ENCODE results near the gene HSF2.

HSF2 gene

GRCh38 chr6:122399348-122400120 lies at the start of gene HSF2:
Gene HSF2 (plus strand): TSS chr6:122399652. CDS start chr6:122399738, 86 bp downstream.
- peak; percentile 93 for DNase-seq

DNA sequence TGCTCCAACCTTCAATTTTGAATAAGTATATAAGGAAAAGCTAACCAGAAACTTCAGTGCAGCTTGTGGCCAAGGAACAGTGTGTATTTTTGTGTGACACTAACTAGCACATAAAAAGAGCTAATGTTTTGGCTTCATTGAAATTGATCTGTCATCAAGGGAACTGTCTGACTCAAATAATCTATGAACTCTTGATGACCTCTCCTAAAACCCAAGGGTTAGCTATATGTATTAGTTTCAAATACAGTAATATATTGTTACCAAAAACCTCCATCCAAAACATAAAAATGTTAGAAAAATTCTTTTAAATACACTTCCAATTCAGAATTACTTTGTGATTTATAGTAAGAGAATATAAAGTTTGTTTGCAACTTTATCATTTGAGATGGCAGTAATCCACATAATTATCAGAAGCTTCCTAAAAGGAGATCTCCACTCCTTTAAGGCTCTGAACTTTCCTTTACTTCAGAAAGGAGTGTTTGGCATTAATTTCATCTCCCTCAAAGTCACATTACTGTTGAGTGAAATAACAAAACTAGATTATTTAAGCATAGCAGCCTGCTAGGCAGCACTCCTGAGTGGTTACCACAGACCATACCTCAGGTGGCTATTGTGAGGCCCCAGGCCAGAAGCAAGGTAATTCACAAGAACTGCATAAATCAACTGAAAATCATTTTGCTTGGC lies 46.3 kb upstream of the HSF2 start:
- no peak for DNase-seq

DNA sequence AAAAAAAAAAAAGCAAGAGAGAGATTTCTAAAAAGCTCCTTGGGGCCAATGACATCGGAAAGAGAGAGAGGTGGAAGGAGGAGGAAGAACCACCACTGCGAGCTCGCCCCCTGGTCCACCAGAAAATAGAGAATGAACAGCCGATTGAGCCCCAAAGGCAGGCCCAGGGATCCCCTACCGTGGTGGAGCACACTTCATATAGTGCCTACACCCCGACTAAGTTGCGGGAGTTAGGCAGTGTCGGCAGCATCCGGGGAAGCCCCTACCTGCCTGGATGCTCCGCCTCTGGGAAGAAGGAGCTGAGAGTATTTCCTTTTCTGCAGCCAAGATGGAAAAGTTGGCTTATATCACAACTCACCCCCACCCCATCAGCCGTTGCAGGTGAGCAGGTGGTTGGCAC lies 38.6 kb upstream of the HSF2 start:
- no peak for DNase-seq

DNA sequence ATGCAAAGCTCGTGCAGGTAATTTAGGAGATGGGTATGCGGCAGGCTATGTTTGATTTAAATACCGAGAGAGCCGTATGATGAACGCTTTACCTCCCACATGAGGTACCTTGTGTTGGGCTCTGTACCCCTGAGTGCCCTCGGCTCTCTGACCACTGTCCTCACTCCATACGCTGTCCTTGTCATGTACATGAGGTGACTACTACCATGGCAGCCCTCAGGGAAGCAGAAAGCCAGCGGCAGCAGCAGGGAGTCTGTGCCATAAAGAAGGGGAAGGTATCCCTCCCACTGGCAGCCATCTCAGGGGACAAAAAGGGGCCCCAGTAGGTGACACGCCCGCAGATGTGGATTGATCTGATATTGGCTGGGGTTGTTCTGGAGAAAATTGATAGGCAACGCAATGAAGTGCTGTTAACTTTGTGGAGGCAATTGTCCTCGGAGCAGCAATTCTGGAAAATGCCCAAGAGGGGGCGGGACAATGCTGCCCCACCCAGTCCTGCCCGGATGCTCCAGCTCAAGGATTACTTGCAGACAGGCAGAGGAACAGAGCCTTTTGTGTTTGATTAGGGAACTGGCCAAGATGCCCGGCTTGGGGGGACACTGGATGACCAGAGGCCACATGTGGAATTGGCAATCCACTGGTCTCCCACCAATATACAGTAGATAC lies 38.0 kb upstream of the HSF2 start:
- DNase-seq, result no peak

- DNase-seq, result no peak
Measured at GRCh38 chr6:122363769-122364483, 35.5 kb upstream of the HSF2 start.

DNA sequence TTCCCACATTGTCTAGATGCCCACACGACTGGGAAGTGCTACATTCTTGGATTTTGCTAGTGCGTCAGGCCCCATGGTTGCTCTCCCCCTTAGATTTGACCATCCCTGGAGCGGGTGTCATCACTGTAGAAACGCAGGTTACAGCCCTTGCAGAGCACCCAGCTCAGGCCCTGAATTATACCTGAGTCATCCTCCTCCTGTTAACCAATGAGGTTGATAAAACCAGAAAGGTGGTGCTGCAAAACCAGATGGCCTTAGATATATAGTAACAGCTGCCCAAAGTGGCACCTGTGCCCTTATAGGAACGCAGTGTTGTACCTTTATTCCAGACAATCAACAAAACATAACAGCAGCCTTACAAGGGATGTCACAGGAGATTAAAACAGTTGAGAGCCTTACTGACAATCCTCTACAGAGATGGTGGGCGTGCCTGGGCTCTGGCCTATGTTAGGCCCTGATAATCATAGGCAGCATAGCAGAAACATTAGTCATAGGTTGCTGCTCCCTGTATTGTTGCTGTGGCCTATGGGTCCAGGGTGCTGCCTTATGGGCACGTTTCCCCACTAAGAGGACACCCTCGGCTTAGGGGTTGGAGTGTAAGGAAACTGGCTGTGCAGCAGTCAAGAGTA lies 33.6 kb upstream of the HSF2 start:
- DNase-seq, result no peak

- no peak for DNase-seq
Measured at GRCh38 chr6:122367171-122367570, 32.3 kb upstream of the HSF2 start.

GRCh38 chr6:122369536-122369935 lies 29.9 kb upstream of the HSF2 start:
- DNase-seq, result no peak

- no peak for DNase-seq
Measured at GRCh38 chr6:122372647-122373046, 26.8 kb upstream of the HSF2 start.

DNA sequence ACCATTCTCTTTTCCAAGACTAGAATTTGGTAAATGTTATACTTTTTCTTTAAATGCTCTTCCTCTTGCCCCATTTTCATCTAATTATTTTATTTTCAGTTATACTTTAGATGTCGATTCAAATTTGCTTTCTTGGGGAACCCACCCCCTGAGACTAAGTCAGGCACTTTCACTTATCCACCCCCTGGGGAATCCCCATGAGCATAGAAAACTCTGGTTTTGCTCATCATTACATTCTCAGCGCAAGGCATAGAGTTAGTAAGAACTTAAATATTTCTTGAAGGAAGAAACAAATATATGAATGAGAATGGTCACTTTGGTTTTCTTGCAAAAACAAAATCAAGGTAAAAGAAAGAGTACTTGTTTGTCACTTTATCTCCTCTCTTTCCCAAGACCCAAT lies 25.1 kb upstream of the HSF2 start:
- no peak for DNase-seq

DNA sequence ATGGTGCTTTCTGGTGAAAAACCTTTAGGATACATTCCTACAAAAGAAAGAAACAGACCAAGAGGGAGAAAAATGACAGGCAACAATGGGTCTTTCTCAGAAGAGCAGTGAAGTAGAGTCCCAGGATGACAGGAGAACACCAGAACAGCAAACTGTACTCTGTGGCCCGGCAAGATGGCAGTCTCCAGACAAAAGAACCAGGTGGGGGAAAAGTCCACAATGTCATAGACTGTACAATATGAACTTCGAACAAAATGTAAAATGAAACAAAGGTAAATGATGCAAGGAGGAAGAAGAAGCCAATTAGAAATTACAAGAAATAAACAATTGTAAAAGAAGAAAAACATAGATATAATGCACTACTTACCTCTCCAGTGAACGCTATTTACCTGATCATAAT lies 23.2 kb upstream of the HSF2 start:
- no peak for DNase-seq

GRCh38 chr6:122381494-122382265 lies 17.8 kb upstream of the HSF2 start:
- DNase-seq, result peak; percentile 72

DNA sequence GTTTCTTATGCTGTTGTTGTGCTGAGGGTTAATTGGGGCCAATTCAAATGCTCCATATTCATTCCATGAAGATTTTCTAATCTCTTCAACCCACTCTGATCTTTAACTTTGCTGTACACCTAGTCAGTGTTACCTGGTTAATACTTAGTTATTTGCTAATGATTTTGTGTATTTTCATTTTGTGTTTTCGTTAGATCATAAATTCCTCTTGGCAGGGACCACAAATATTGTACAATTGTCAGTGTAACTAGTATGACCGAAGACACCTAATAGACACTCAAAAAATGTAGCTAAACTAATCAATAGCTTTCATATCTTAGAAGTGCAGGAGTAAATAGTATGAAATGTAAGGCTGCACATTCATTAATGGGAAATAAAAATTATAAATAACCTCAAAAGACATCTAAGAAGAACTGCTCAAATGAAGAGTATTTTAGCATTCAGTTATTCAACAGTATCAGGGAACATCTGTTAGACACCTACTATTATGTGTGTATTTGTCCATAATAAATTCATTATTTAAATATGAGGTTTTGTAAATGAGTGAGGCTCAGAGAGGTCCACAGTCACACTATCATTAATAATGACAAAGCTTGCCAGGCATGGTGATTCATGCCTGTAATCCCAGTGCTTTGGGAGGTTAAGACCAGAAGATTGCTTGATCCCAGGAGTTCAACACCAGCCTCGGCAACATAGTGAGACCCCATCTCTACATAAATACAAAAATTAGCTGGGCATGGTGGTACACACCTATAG lies 13.4 kb upstream of the HSF2 start:
- no peak for DNase-seq

GRCh38 chr6:122388945-122389344 lies 10.5 kb upstream of the HSF2 start:
- DNase-seq, result no peak

DNA sequence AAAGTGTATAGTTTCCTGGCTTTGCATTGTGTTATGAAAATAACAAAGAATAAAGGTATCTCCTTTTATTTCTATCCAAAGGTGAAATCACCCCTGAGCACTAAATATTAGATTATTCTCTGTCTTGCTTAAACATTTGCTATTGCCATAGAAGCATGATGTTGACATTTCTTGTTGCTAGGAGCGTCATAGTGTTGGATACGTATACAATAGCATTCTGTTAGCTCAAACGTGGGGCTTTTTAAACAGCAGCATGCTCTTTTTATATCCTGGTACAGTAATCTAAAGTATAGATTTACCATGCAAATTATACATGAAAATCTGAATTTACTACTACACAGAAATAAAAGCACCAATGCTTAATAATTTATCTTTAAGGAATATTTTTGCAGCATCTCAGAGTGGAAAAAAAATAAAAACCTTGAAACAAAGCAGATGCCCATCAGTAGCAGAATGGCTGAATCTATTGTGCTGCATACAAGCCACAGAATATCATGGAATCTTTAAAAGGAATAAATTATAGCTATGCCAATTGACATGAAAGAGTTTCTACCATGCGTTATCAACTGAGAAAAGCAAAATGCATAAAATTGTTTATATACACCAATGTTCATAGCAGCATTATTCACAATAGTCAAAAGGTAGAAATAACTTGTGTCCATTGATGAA lies 9.6 kb upstream of the HSF2 start:
- peak; percentile 75 for DNase-seq

GRCh38 chr6:122392564-122393350 lies 6.7 kb upstream of the HSF2 start:
- DNase-seq, result no peak

GRCh38 chr6:122393351-122393896 lies 6.0 kb upstream of the HSF2 start:
- DNase-seq, result no peak

DNA sequence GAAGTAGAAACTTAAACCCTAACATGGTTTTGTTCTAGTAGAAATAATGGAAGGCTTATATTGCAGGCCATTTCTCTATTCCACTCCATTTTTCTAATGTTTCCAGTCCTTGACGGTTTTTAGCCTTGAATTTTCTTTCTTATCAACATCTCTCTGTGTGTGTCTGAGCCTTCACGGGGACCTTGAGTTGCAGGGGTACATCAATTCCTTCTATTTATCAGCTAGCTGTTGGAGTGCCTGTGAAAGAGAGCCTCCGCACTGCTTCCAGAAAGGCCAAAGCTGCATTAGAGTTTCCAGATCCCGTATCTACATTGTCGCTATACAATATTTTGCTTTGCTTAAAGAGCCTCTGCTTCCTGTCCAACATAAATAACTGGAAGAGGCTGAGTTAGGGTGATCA lies 5.4 kb upstream of the HSF2 start:
- no peak for DNase-seq

DNA sequence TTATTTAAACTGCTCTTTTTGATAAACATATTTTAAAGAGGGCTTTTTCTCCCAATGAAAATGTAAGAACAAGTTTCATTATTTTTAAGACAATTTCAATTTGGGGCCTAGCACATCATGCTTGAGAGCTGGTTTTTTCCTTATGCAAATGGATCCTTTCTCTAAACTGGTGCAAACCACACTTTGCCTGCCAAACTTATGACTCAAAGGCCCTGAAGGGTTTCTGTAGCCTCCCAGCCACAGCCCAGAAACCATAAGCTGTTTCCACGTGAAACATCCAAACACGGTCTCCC lies 451 bp upstream of the HSF2 start:
- no peak for DNase-seq

- no peak for DNase-seq
Measured at GRCh38 chr6:122400121-122400450, 634 bp downstream of the HSF2 start.
